A673 (cell line): ENCODE results near the gene HEPHL1. TPM values are rescaled to one million over a fixed set of nuclear protein-coding genes. Genes with fewer than 3 reads are reported as not detected.

ENCODE experiments used
- BruUV-seq: library from RNA; stranded (reverse); fragments of 400-500 nt; replicated peaks from 2 replicates; lab custom pipeline; 2021; lab: Mats Ljungman, UMichigan
- CTCF ChIA-PET: fragments of 300-600 bp; sonication (Branson Sonifier 250); formaldehyde crosslinking; loops from one replicate; lab custom pipeline; 2022; ENCODE audit warnings: antibody characterized with exemption; lab: Charles Lee
- POLR2A ChIA-PET: fragments of 300-600 bp; sonication (Branson Sonifier 250); formaldehyde crosslinking; loops from one replicate; lab custom pipeline; 2022; ENCODE audit warnings: antibody characterized with exemption; ENCODE audit not compliant: low non-redundant PET; lab: Charles Lee
- DNase-seq: peaks from one replicate; pipeline ENCODE4 v3.0.0-alpha.2; 2015; ENCODE audit warnings: low spot score
- H3K27ac ChIP-seq: fragments of 200-600 bp; sonication (generic); 2 replicates; pipeline ENCODE4 v1.5.1; 2016; ENCODE audit warnings: mixed run types, low read depth, mild to moderate bottlenecking, mixed read lengths, antibody characterized with exemption, low read length; ENCODE audit not compliant: poor library complexity, severe bottlenecking
- H3K27me3 ChIP-seq: fragments of 200-600 bp; sonication (generic); replicated peaks from 2 replicates; pipeline ENCODE4 v1.6.1; 2017; ENCODE audit warnings: mixed run types, low read depth, mild to moderate bottlenecking, mixed read lengths, antibody characterized with exemption, low read length; ENCODE audit not compliant: insufficient read depth, poor library complexity
- H3K36me3 ChIP-seq: fragments of 200-600 bp; sonication (generic); 2 replicates; pipeline ENCODE4 v1.6.1; 2016; ENCODE audit warnings: mixed run types, mild to moderate bottlenecking, mixed read lengths, antibody characterized with exemption, low read length; ENCODE audit not compliant: insufficient read depth, poor library complexity, severe bottlenecking
- H3K4me1 ChIP-seq: fragments of 200-600 bp; sonication (generic); 2 replicates; pipeline ENCODE4 v1.6.1; 2017; ENCODE audit warnings: mixed run types, mild to moderate bottlenecking, mixed read lengths, antibody characterized with exemption, low read length; ENCODE audit not compliant: insufficient read depth, poor library complexity, severe bottlenecking
- H3K4me3 ChIP-seq: fragments of 200-600 bp; sonication (generic); 2 replicates; pipeline ENCODE4 v1.5.1; 2016; ENCODE audit warnings: low read depth, mixed run types, mild to moderate bottlenecking, mixed read lengths, low read length; ENCODE audit not compliant: poor library complexity, severe bottlenecking
- H3K9me3 ChIP-seq: fragments of 200-600 bp; sonication (generic); 2 replicates; pipeline ENCODE4 v1.6.1; 2016; ENCODE audit warnings: mixed run types, low read depth, mild to moderate bottlenecking, mixed read lengths, antibody characterized with exemption, low read length; ENCODE audit not compliant: poor library complexity, severe bottlenecking
- CTCF ChIP-seq: fragments of 300-800, 200-600 bp; sonication (generic); conservative IDR thresholded peaks from 2 replicates; pipeline ENCODE4 v1.5.1; 2017; ENCODE audit warnings: low read depth, mild to moderate bottlenecking, antibody characterized with exemption, low read length, moderate library complexity, mixed read lengths
- EZH2 ChIP-seq: fragments of 200-600 bp; sonication (generic); IDR thresholded peaks from 2 replicates; pipeline ENCODE4 v1.6.1; 2017; ENCODE audit warnings: borderline replicate concordance, low read depth, mild to moderate bottlenecking, mixed read lengths, antibody characterized with exemption, low read length; ENCODE audit not compliant: poor library complexity, severe bottlenecking
- intact Hi-C: fragments of 100-400 bp; cut with micrococcal nuclease; formaldehyde crosslinking; loops from one replicate; pipeline ENCODE4 v1.10.0; 2022; ENCODE audit not compliant: unreplicated experiment
- total RNA-seq: library from RNA; stranded (reverse); gene quantifications from 2 replicates; pipeline ENCODE4 v1.2.3, GENCODE V29; 2021

HEPHL1 gene
- total RNA-seq, 1 experiment from 2014 or later = not detected

DNA sequence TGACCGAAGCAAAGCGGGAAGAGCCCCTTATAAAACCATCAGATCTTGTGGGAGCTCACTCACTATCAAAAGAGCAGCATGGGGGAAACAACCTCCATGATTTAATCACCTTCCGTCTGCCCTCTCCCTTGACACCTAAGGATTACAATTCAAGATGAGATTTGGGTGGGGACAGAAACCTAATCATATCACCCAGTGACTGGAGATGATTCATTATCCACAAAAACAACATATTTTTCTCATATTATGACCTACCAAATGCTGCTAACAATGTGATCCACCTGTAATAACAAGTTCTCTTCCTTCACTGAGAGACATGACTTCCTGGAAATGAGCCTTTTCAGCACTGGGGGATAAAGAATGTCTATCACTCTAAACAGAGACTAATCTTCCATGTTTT, 23.4 kb upstream of the HEPHL1 start:
- intact Hi-C loops = no loop called here
- Histone ChIP-seq H3K36me3 (no peaks in the 10 kb centered on the region), H3K9me3 (peaks cover 17% of the 10 kb centered on the region), H3K27ac (no peak overlapping the region), H3K27me3 (peaks cover 3% of the 10 kb centered on the region), H3K4me3 (no peak overlapping the region), H3K4me1 (no peaks in the 10 kb centered on the region)
- BruUV-seq = no TSS peak
- CTCF ChIA-PET = no interaction called here
- DNase-seq = no peak
- POLR2A ChIA-PET = no interaction called here
- no peak for TF ChIP-seq CTCF
- no peak for TF ChIP-seq EZH2

DNA sequence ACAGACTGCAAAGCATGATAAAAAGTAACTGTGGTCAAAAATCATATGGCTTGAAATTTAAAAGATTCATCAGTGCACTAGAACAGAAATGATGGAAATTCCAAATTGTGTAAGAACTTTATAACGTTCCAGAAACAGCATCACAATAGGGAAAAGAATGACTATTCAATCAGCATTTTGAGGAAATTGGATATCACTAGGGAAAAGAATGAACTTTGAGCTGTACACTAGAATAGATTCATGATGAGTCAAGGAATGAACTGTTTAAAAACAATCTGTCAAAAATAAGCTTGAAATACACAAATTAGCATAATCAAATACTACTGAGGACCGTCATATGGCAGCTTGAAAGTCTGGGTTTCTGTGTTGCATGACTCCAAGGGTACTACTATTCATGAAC, 20.5 kb upstream of the HEPHL1 start:
- CTCF ChIA-PET = no interaction called here
- Histone ChIP-seq H3K36me3 (no peaks in the 10 kb centered on the region), H3K9me3 (no peaks in the 10 kb centered on the region), H3K4me1 (no peaks in the 10 kb centered on the region), H3K27ac (no peak overlapping the region), H3K4me3 (no peak overlapping the region), H3K27me3 (peaks cover 3% of the 10 kb centered on the region)
- DNase-seq = no peak
- intact Hi-C loops = no loop called here
- TF ChIP-seq EZH2 = no peak
- no peak for TF ChIP-seq CTCF
- POLR2A ChIA-PET = no interaction called here
- BruUV-seq = no TSS peak

GRCh38 chr11:94002226-94002625, 18.9 kb upstream of the HEPHL1 start:
- no peak overlapping the region for H3K4me3 ChIP-seq
- H3K4me1 ChIP-seq = no peaks in the 10 kb centered on the region
- H3K36me3 ChIP-seq = no peaks in the 10 kb centered on the region
- H3K27me3 ChIP-seq = peaks cover 3% of the 10 kb centered on the region
- H3K27ac ChIP-seq = no peak overlapping the region
- CTCF ChIA-PET = interaction anchor here (0.8 kb wide), 1 partner anchor 107 kb away, joined by 3 read pairs; no protein-coding TSS in a partner anchor
- no TSS peak for BruUV-seq
- no peak for DNase-seq
- no peak for TF ChIP-seq CTCF
- TF ChIP-seq EZH2 = no peak
- intact Hi-C loops = no loop called here
- no peaks in the 10 kb centered on the region for H3K9me3 ChIP-seq
- POLR2A ChIA-PET = no interaction called here
